ENCODE results near the gene RPS26.
"Not testable (repeated sequence)": the region's sequence is repeated elsewhere in the genome, so short reads cannot be mapped to it uniquely, and the experiment has no call there.

GRCh38 chr12:56042430-56042813 is 704 bp downstream of the RPS26 start:
- TF ChIP-seq CHD2 (IDR thresholded peaks at IDR 0.05; ENCODE audit: low read length, partially characterized antibody); CTCF (IDR thresholded peaks at IDR 0.05); POLR2A (IDR thresholded peaks at IDR 0.05; ENCODE audit: low read length); REST (IDR thresholded peaks at IDR 0.05); CEBPB (IDR thresholded peaks at IDR 0.05); MYC (IDR thresholded peaks at IDR 0.05; ENCODE audit: borderline replicate concordance, low read length); EP300 (IDR thresholded peaks at IDR 0.05); E2F6 (IDR thresholded peaks at IDR 0.05; ENCODE audit: borderline replicate concordance, low read depth); ESRRA (IDR thresholded peaks at IDR 0.05; ENCODE audit: borderline replicate concordance, low read length); JUNB (IDR thresholded peaks at IDR 0.05); MAFK (IDR thresholded peaks at IDR 0.05; ENCODE audit: partially characterized antibody); HOXA7 (CRISPR knock-in tag; IDR thresholded peaks at IDR 0.05); JUN (IDR thresholded peaks at IDR 0.05); RCOR1 (IDR thresholded peaks at IDR 0.05; ENCODE audit: low read depth, low read length): not testable (repeated sequence)
